ENCODE measurements around the gene GDPD5.
A peak's percentile ranks its signal among the peaks of the same experiment; 100 is the strongest.

Gene GDPD5

DNA sequence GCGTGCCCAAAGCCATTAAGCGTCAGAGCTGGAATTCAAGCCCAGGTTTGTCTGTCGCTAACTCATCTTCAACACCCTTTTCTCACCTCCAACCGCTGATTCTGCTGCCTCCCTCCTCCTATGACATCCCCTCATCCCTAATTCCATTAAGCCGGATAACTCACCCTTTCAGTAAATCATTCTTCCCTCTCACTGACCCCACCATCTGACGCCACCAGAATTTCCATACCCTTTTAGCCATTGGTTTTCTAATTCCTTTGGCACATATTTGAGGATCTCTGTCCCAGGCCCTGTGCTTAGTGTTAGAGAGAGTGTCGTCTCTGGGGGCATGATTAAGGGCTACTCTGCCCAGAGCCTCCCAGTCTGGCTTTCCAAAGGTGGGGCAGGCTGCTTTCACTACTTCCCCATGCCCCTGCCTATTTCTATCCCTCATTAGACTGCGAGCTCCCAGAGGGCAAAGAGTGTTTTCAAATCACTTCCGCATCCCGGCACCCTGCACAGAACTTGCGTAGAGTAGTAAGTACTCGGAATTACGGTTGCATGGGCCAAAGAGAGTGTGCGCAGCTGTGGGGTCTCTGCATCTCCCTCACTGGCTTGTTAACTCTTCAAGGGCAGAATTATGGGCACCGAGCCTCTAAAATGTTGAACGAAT lies 96.6 kb downstream of the GDPD5 start:
- peak overlapping the region; percentile 48 for H3K4me2 ChIP-seq (ENCODE audit: low read depth, low read length, poor library complexity, severe bottlenecking)
- no peaks in the 10 kb centered on the region for H3K27me3 ChIP-seq (ENCODE audit: low read length)
- H3K9me2 ChIP-seq (replicated peaks; ENCODE audit: insufficient read depth, low read length), result no peaks in the 10 kb centered on the region
- H3F3A ChIP-seq (ENCODE audit: insufficient read depth), result no peaks in the 10 kb centered on the region
- no peaks in the 10 kb centered on the region for H4K20me1 ChIP-seq (ENCODE audit: low read depth, low read length)
- no peaks in the 10 kb centered on the region for H3K9me3 ChIP-seq (ENCODE audit: insufficient read depth, low read length)
- H3K9ac ChIP-seq (ENCODE audit: low read length), result peak overlapping the region; percentile 49
- H3K79me2 ChIP-seq (ENCODE audit: insufficient read depth, low read length), result no peaks in the 10 kb centered on the region
- no peak overlapping the region for H2AFZ ChIP-seq (ENCODE audit: low read depth, low read length, severe bottlenecking)
- TF ChIP-seq, protein P1, sequence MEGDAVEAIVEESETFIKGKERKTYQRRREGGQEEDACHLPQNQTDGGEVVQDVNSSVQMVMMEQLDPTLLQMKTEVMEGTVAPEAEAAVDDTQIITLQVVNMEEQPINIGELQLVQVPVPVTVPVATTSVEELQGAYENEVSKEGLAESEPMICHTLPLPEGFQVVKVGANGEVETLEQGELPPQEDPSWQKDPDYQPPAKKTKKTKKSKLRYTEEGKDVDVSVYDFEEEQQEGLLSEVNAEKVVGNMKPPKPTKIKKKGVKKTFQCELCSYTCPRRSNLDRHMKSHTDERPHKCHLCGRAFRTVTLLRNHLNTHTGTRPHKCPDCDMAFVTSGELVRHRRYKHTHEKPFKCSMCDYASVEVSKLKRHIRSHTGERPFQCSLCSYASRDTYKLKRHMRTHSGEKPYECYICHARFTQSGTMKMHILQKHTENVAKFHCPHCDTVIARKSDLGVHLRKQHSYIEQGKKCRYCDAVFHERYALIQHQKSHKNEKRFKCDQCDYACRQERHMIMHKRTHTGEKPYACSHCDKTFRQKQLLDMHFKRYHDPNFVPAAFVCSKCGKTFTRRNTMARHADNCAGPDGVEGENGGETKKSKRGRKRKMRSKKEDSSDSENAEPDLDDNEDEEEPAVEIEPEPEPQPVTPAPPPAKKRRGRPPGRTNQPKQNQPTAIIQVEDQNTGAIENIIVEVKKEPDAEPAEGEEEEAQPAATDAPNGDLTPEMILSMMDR (IDR thresholded peaks at IDR 0.05; ENCODE audit: insufficient read depth, low read length, poor library complexity, severe bottlenecking), result no peak
- no peak for TF ChIP-seq EZH2phosphoT487 (conservative IDR thresholded peaks at IDR 0.05; ENCODE audit: low read length)
- no peak overlapping the region for H3K27ac ChIP-seq (ENCODE audit: low read depth, low read length)
- no peaks in the 10 kb centered on the region for H3K36me3 ChIP-seq (ENCODE audit: low read length)
- H3K4me3 ChIP-seq (ENCODE audit: insufficient read depth, low read length, poor library complexity, severe bottlenecking), result no peak overlapping the region

DNA sequence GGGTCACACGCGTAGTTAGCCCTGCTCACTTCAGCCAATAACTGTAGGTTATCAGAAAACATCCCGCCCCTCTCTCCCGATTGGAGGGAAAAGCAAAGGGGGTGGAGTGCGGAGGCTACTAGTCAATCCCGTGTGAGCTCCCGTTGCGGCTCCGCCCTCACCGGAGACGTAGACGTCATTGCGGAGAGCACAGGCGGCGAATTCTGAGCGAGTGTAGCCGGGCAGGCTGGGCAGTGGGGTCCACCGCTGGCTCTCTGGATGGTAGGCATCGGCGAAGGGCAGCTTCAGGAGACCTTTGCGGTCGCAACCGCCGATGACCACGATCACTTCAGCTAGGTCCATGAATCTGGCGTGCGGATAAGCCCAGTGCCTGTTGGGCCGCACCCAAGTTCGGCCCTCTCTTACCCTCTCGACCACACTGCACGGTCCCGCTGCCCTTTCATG lies 97.4 kb downstream of the GDPD5 start:
- H4K20me1 ChIP-seq (ENCODE audit: low read depth, low read length), result no peaks in the 10 kb centered on the region
- no peaks in the 10 kb centered on the region for H3K9me2 ChIP-seq (replicated peaks; ENCODE audit: insufficient read depth, low read length)
- no peak overlapping the region for H3K27ac ChIP-seq (ENCODE audit: low read depth, low read length)
- no peaks in the 10 kb centered on the region for H3F3A ChIP-seq (ENCODE audit: insufficient read depth)
- no peaks in the 10 kb centered on the region for H3K9me3 ChIP-seq (ENCODE audit: insufficient read depth, low read length)
- H3K4me3 ChIP-seq (ENCODE audit: insufficient read depth, low read length, poor library complexity, severe bottlenecking), result peak overlapping the region; percentile 49
- peak overlapping the region; percentile 72 for H2AFZ ChIP-seq (ENCODE audit: low read depth, low read length, severe bottlenecking)
- no peak for TF ChIP-seq EZH2phosphoT487 (conservative IDR thresholded peaks at IDR 0.05; ENCODE audit: low read length)
- TF ChIP-seq, protein P1 (IDR thresholded peaks at IDR 0.05; ENCODE audit: insufficient read depth, low read length, poor library complexity, severe bottlenecking), result no peak
- no peaks in the 10 kb centered on the region for H3K27me3 ChIP-seq (ENCODE audit: low read length)
- peak overlapping the region; percentile 49 for H3K9ac ChIP-seq (ENCODE audit: low read length)
- no peaks in the 10 kb centered on the region for H3K36me3 ChIP-seq (ENCODE audit: low read length)
- no peaks in the 10 kb centered on the region for H3K79me2 ChIP-seq (ENCODE audit: insufficient read depth, low read length)
- H3K4me2 ChIP-seq (ENCODE audit: low read depth, low read length, poor library complexity, severe bottlenecking), result peak overlapping the region; percentile 48

DNA sequence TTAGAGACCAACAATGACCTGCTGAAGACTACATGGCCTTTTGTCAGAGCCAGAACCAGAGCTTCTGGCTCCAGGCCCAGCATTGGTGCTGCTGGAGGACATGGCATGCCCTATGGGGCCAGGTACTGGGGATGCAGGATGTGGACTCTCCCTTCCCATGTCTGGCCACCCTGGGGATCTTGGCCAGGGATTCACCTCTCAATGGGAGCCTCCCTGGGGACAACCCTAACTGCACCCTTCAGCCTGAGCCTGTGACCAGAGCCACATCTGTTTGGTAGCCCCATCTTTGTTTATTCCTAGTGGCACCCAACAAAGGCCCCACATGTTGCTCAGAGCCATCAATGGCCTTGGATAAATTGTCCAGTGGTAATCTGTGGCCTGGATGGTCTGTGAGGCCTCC lies 98.6 kb downstream of the GDPD5 start:
- Histone ChIP-seq H2AFZ (ENCODE audit: low read depth, low read length, severe bottlenecking) (no peak overlapping the region), H3K4me3 (ENCODE audit: insufficient read depth, low read length, poor library complexity, severe bottlenecking) (no peak overlapping the region), H4K20me1 (ENCODE audit: low read depth, low read length) (no peaks in the 10 kb centered on the region), H3K4me2 (ENCODE audit: low read depth, low read length, poor library complexity, severe bottlenecking) (no peak overlapping the region), H3K36me3 (ENCODE audit: low read length) (no peaks in the 10 kb centered on the region), H3K9me3 (ENCODE audit: insufficient read depth, low read length) (no peaks in the 10 kb centered on the region), H3K79me2 (ENCODE audit: insufficient read depth, low read length) (no peaks in the 10 kb centered on the region), H3K9me2 (replicated peaks; ENCODE audit: insufficient read depth, low read length) (no peaks in the 10 kb centered on the region), H3K27ac (ENCODE audit: low read depth, low read length) (no peak overlapping the region), H3K9ac (ENCODE audit: low read length) (no peak overlapping the region), H3F3A (ENCODE audit: insufficient read depth) (no peaks in the 10 kb centered on the region), H3K27me3 (ENCODE audit: low read length) (no peaks in the 10 kb centered on the region)
- TF ChIP-seq, protein P1 (IDR thresholded peaks at IDR 0.05; ENCODE audit: insufficient read depth, low read length, poor library complexity, severe bottlenecking), result no peak
